ENCODE data around the gene MED14.

MED14 gene

GRCh38 chrX:40729598-40730584, 5.5 kb downstream of the MED14 start:
- DNase-seq: no peak

DNA sequence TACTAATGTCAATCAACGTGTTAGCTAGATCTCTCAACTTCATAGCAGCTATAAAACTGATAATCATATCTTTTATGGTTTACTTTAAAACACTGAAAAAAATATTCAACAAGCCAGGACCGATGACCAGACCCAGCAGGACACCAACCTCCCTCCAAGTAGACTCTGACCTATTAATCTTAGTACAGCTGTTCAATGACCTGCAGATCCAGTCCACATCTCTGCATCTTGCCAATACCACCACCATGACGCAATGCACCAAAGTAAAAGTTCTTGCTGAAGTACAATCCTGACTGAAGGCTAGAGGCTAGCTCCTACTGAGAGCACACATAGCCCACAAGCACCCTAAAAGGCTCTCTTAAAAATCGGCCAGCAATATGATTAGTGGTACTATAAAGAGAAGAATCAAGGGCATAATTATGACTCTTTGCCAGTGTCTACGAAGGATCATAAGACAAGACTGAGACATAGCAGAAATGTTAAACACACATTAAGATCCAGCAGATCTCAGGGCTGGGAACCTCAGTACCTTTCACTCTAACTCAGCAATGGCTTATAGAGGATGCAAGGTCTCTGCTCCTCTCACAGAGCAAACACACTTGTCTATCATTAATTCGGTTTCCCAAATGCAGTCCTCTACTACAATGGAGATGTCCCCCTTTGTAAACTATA, 7.6 kb downstream of the MED14 start:
- no peak for DNase-seq

DNA sequence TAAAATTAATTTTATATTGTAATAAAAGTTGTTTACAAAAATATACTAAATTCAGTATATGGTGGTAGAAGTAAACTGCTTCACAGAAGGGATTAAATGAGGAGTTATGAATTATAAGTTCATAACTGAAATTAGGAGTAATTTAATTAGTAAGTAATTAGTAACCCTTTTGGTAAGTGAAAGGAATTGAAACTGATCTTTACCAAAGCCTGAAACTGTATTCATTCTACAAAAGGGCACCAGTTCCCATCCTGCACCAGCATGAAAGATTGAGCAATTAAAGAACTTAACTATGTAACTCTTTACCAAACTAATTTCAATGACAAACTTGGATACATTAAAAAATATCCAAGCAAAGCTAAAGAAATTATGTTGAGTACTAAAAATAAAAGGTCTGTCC, 8.2 kb downstream of the MED14 start:
- DNase-seq: no peak

DNA sequence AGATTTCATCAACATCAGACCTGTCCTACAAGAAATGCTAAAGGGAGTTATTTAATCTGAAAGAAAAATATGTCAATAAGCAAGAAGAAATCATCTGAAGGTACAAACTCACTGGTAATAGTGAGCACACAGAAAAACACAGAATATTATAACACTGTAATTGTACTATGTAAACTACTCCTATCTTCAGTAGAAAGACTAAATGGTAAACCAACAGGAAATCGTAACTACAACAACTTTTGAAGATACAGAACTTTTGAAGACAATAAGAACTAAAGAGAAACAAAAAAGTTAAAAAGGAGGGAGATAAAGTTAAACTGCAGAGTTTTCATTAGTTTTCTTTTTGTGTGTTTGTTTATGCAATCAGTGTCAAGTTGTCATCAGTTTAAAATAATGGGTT, 12.4 kb downstream of the MED14 start:
- DNase-seq: no peak

DNA sequence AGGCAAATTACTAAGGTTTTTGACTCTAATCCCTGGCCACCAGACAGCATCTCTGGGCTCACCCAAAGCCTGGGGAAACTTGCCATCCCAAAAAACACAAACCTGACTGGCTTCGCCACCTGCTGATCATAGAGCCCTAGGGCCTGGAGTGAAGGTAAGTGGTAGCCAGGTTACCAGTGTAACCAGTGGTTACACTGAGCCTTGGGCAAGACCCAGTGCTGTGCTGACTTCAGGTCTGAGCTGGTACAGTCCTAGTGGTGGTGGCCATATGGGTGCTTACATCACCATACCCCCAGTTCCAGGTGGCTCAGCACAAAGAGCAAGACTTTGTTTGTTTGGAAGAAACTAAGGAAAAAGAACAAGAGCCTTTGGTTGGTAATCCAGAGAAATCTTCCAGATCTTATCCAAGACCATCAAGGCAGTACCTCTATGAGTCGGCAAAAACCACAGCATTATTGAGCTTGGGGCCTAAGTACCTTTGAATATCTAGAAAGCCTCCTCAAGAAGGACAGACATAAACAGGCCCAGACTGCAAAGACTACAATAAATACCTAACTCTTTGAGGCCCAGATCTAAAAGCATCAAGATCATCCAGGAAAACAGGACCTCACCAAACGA, 13.7 kb downstream of the MED14 start:
- DNase-seq: no peak

DNA sequence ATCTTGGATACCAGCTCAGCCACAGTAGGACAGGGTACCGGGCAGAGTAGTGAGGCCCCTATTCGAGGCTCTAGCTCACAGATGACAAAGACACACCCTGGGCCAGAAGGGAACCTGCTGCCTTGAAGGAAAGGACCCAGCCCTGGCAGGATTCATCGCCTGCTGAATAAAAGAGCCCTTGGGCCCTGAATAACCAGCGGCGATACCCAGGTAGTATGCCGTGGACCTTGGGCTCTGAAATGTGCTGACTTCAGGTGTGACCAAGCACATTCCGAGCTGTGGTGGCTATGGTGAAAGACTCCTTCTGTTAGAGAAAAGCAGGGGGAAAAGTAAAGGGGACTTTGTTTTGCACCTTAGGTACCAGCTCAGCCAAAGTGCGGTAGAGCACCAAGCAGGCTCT, 14.6 kb downstream of the MED14 start:
- DNase-seq: no peak

GRCh38 chrX:40720339-40720738, 15.0 kb downstream of the MED14 start:
- DNase-seq: no peak

- no peak for DNase-seq
Measured at GRCh38 chrX:40719731-40720130, 15.6 kb downstream of the MED14 start.

DNA sequence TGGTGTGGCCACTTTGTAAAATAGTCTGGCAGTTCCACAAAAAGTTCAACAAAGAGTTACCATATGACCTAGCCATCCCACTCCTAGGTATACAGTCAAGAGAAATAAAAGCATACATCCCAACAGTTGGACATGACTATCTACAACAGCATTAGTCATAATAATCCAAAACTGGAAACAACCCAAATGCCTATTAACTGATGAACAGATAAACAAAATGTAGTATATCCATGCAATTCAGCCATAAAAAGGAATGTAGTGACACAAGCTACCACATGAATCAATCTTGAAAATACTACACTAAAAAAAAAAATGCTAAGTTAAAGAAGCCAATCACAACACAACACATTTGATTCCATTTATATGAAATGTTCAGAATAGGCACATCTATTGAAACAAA, 16.1 kb downstream of the MED14 start:
- DNase-seq: no peak

GRCh38 chrX:40709395-40709794, 25.9 kb downstream of the MED14 start:
- no peak for DNase-seq

DNA sequence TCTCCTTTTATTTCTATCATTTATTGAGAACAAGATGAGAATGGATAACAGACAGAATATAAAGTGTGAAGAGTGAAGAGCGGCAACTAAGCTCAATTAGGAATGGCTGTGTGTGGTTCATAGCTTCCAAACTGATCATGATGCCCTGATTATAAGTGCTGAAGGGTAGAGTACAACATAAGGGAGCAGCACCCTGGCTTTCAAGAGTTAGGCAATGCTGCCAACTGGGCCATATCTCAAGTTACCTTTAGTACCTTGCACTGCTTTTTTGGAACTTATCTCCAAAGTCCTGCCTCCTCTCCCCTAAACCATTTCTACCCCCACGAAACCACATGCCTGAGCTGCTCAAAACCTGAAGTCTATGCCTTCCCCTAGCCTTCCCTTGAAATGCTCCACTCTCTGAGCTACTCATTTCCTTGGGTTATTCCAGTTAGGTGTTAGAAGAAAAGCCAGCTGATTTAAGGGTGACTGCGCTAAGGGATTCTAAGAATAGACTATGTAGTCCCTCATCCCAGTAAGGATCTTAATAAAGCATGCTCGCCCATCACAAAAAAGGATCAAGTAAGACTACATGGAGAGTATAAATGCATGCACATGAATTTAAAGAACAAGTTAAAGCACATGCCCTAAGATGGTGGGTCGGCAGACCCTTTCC, 29.6 kb downstream of the MED14 start:
- DNase-seq: no peak

DNA sequence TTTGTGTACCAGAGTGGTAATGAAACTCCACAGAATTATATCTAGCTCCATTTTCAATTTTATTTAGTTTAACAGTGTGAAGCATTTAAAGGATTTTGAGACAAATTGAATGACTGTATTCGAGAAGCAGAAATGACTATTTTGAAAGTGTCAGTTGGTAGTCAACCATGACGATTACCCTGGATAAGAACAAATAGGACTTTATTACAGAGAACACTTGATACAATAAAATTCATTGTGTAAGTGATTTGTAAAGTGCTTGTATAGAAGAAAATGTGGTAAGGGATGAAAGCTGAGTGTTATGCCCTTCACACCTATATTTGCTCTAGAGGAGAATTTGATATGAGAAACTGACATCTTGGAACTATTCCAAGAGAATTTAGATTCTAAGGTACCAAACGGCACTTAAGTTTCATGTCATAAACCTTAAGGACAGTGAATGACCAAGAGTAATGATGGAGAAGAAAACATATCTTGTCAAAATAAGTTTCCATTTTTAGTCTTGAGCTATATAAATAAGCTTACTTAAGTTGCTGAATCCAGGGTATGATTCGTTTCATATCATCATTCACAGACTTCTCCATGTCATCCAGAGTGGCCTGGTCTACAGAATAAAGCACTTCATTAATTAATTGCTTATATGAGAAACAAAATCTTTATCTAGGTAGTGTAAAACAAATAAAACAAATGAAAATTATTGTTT, 34.6 kb downstream of the MED14 start:
- no peak for DNase-seq

DNA sequence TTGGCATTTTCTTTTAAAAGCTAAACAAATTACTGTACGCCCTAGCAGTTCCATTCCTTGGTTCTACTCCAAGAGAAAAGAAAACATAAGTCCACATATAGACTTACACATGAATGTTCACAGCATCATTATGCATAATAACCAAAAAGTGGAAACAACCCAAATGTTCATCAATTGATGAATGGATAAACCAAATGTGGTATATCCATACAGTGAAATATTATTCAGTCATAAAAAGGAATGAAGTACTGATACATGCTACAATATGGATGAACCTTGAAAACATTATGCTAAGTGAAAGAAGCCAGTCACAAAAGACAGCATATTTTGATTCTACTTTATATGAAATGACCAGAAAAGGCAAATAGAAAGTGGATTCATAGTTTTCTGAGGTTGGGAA, 36.5 kb downstream of the MED14 start:
- no peak for DNase-seq

GRCh38 chrX:40694802-40695201, 40.5 kb downstream of the MED14 start:
- no peak for DNase-seq

- DNase-seq: no peak
Measured at GRCh38 chrX:40688929-40689328, 46.4 kb downstream of the MED14 start.

- no peak for DNase-seq
Measured at GRCh38 chrX:40687169-40687568, 48.2 kb downstream of the MED14 start.

- no peak for DNase-seq
Measured at GRCh38 chrX:40685362-40685918, 49.9 kb downstream of the MED14 start.

- DNase-seq: no peak
Measured at GRCh38 chrX:40684092-40684491, 51.2 kb downstream of the MED14 start.

- DNase-seq: no peak
Measured at GRCh38 chrX:40683245-40683644, 52.1 kb downstream of the MED14 start.

DNA sequence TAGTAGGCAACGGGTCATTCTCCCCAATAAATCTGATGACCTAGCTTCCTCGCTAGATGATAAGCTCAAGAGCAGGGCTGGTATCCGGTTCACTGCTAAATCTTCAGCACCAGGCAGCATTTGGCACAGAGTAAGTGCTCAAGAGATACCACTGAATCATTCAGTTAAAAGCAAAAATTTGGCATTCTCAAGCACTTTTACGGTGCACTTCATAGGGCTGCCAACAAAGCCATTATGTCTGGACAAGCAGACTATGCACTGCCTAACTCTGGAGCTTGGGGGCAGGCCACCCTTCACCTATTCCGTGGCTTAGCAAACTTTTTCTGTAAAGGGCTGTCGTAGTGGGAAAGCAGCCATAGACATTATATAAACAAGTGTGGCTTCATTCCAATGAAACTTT, 64.2 kb downstream of the MED14 start:
- no peak for DNase-seq

DNA sequence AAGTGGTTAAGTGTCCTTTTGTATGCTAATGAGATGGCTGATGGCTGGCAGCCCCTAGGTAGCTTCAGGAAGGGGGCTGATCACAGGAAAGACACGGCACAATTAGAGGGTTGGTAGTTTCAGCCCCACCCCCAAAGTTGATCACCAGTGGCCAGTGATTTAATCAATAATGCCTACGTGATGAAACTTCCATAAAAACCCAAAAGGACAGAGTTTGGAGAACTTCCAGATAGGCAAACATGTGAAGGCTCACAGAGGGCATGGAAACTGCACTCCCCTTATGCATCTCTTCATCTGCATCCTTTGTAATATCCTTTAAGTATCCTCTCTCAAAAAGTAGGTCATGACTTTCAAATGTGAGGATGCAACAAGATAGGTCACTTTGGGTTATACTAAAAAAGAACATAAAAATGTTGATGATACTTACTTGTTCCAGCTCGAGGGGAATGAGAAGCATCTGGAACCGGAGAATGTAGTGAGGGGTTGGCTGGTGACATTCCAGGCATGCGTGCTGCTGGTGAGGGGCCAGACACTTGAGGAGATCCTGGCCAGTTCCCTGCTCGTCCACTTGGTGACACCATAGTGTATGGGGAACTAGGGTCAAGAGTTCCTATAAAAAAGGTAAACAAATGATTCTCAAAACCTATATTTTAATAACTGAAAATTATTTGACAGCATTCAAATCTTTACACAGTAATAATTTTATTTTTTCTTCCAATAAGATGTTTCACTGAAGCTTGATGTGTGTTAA, 71.3 kb downstream of the MED14 start:
- DNase-seq: no peak
